HG02970 (cell line): ENCODE results near the gene DACT3.

Experiments used
- ATAC-seq: cut with Tn5 transposase; IDR thresholded peaks from one replicate; pipeline ENCODE4 v1.9.1; 2021; ENCODE audit warnings: mild to moderate bottlenecking, moderate library complexity, moderate number of reproducible peaks; ENCODE audit not compliant: unreplicated experiment, low FRiP score

The DACT3 gene

GRCh38 chr19:46668662-46669061 is 7.7 kb upstream of the DACT3 start:
- no peak for ATAC-seq

- ATAC-seq: no peak
Measured at GRCh38 chr19:46665072-46665471, 4.1 kb upstream of the DACT3 start.

DNA sequence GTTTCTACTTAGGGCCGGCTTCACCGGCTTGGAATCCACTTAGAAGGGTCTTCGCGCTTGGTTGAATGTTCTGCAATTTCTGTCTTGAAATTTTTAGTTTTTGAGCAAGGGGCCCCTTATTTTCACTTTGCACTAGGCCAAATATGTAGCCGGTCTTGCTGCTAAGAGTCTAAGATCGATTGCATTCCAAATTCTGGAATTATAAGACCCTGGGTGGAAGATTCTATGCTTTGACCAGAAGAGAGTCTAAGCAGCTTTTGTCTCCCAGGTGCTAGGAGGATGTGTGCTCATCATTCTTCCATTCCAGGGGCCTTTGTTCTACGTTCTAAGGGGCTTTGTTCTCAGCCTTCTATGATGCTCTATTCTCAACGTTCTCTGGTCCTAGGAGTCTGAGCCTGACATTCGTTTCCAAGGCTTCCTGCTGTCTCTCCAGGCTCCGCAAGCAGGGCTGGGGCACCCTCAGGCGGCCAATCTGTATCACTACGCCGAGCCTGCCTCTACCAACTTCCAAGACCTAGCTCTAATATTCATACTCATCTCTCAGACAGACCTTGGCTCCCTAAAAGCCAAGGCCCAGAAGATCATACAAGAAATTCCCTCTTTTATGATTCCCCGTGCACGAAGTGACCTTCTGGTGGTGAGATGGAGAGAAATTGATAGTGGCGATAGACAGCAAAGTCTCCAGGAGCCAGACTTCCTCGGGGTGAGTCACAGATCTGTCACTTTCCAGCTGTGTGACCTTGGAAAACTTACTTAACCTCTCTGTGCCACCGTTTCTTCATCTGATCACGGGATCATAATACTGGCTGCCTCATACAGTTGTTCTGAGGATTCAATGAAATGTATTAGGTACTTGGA is 982 bp upstream of the DACT3 start:
- ATAC-seq: no peak

GRCh38 chr19:46660551-46661019 is 397 bp downstream of the DACT3 start:
- no peak for ATAC-seq

GRCh38 chr19:46660008-46660517 is 919 bp downstream of the DACT3 start:
- no peak for ATAC-seq

GRCh38 chr19:46659151-46660007 is 1.6 kb downstream of the DACT3 start:
- no peak for ATAC-seq

GRCh38 chr19:46656541-46656940 is 4.4 kb downstream of the DACT3 start:
- no peak for ATAC-seq

DNA sequence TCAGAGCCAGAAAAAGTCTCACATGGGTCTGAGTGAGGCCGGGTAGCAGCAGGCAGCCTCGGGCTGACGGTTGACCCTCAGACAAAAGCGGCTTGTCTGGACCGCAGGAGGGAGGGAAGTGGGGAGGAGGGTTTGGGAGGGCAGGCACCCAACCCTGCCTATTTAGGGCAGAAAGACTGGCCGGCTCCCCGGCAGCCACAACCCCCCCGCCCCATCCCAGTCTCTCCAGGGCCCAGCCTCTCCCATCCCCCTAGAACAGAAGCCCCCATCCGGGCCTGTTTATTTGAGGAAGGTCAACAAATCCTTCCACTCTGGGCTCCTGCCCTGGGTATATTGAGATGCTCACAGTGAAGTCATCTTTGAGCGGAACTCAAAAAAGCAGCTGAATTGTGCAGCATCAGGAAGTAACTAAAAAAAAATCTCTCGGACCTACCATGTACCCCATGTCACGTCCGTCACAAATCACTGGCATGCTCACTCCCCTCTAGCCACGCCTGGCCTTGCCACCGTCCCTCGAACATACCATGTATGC is 6.3 kb downstream of the DACT3 start:
- ATAC-seq: no peak

DNA sequence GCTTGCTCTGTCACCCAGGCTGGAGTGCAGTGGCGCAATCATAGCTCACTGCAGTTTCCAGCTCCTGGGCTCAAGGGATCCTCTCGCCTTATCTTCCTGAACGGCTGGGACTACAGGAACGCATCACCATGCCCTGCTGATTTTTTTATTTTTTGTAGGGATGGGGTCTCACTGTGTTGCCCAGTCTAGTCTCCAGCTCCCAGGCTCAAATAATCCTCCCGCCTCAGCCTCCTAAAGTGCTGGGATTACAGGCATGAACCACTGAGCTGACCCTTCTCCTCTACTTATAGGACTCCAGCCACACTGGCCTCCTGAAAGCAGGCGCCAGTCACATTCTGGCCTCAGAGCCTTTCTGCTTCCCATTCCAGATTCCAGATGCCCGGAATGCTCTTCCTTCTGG is 10.5 kb downstream of the DACT3 start:
- no peak for ATAC-seq

DNA sequence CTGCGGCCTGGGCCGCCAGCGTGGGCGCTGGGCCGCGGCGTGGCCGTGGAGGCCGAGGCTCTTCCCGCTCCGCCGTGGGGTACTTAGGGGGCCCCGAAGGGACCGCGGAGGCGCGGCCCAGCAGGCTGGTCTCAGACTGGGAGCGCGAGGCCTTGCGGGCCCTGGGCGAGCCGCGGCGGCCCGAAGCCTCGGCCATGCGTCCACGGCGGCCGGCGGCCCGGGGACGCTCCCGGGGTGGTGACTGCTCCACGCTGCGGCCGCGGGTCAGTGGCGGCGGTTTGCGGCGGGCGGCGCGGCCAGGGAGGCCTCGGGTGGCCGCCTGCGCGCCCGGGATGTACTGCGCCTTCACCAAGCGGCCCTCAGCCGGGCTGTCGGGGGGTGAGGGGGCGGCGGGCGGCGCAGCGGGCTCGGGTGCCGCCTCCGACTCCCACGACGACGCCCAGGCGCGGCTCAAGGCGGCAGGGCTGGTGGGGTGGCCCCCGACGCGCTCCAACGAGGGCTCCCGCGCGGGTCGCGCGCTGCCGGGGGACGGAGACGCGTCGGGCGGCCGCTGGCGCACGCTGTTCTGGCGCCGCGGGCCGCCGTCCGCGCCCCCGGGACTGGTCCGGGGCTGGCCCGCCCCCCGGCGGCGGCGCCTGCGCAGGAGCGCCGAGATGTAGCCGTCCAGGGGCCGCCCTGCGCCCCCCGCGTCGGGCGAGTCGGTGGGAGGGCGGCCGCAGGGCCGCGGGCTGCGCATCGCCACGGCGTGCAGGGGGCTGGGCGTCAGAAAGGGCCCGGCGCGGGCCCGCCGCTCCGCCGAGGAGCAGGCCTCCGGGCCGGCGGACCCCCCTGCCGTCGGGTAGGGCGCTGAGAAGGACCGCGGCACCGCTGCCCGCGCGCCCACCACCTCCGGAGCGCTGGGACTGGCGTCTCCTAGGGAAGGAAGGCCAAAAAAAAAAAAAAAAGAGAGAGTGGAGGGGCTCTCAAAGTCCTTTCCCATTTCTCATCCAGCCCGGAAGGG is 11.7 kb downstream of the DACT3 start:
- ATAC-seq: no peak

- no peak for ATAC-seq
Measured at GRCh38 chr19:46648060-46648960, 12.7 kb downstream of the DACT3 start.

DNA sequence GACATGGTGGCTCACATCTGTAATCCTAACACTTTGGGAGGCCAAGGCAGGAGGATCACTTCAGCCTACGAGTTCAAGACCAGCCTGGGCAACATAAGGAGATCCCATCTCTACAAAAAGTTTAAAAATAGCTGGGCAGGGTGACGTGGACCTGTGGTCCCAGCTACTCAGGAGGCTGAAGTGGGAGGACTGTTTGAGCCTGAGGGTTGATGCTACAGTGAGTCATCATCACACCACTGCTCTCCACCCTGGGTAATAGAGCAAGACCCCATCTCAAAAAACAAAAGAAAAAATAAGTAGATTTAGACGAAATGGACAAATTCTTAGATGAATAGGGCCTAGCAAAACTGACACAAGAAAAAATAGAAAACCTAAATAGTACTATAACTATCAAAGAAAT is 14.6 kb downstream of the DACT3 start:
- ATAC-seq: no peak

- ATAC-seq: no peak
Measured at GRCh38 chr19:46644720-46645119, 16.3 kb downstream of the DACT3 start.

DNA sequence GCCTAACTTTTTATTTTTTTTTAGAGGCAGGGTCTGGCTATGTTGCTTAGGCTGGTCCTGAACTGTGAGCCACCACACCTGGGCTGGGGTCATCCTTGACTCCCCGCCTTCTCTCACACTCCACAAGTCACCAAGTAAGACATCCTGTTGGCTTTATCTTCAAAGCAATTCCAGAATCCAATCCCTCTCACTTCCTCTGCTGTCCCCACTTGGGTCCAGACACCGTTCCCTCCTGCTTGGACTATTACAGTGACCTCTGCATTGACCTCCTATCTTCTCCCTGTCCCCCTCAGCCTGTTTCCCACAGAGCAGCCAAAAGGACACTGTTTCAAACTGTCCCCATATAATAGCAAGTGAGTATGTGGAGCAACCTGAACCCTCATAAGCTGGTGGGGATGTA is 20.3 kb downstream of the DACT3 start:
- no peak for ATAC-seq

- no peak for ATAC-seq
Measured at GRCh38 chr19:46639358-46640182, 21.4 kb downstream of the DACT3 start.

GRCh38 chr19:46637224-46637623 is 23.8 kb downstream of the DACT3 start:
- ATAC-seq: no peak

GRCh38 chr19:46635920-46636761 is 24.8 kb downstream of the DACT3 start, which contains the start of gene GNG8:
Gene GNG8 (minus strand): TSS chr19:46636202. CDS start chr19:46634682, 1,520 bp downstream.
- ATAC-seq: no peak
